Stimulated activated CD4-positive, alpha-beta T cell treated with anti-CD3 and anti-CD28 coated beads, Interleukin-15, amount 100 ng/mL, for 48 hours (primary cell): ENCODE measurements around the gene PRLR.
"Not testable (repeated sequence)": the region's sequence is repeated elsewhere in the genome, so short reads cannot be mapped to it uniquely, and the experiment has no call there.

ENCODE experiments used
- DNase-seq, 2 donors: peaks; one replicate each; pipeline ENCODE4 v3.0.0-alpha.2; 2020; ENCODE audit warnings: low read depth in 2 of 2

The PRLR gene

GRCh38 chr5:35195472-35195852, 34.8 kb downstream of the PRLR start:
- no peak for DNase-seq

DNA sequence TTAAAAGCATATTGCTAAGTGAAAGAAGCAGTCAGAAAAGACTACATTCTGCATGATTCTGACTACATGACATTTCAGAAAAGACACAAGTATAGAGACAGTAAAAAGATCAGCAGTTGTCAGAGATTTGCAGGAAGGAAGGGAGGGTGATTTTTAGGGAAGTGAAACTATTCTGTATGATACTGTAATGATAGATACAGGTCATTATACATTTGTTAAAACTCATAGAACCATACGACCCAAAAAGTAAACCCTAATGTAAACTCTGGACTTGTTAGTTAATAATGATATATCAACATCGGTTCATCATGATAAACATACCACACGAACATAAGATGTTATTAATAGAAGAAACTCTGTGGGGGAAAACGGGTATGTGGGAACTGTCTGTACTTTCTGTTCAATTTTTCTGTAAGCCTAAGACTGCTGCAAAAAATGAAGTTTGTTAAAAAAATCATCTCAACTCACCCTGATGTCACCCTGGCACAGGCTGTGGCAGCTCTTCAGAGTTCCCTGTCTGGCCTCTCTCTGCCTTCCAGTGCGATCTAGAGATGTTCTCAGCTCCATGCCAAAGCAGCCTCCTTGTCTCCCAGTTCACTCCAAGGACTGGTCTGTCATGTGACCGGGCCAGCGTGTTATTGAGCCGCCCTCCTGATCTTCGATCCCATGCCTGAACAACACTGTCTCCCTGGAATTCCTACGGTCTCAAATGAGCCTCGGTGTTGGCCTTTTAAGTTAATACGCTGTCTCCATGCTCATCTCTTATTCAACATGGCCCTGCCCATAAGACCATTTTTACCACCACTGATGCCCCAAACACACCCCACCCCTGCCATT, 35.4 kb downstream of the PRLR start:
- no peak for DNase-seq

GRCh38 chr5:35192506-35192905, 37.8 kb downstream of the PRLR start:
- DNase-seq, result no peak

DNA sequence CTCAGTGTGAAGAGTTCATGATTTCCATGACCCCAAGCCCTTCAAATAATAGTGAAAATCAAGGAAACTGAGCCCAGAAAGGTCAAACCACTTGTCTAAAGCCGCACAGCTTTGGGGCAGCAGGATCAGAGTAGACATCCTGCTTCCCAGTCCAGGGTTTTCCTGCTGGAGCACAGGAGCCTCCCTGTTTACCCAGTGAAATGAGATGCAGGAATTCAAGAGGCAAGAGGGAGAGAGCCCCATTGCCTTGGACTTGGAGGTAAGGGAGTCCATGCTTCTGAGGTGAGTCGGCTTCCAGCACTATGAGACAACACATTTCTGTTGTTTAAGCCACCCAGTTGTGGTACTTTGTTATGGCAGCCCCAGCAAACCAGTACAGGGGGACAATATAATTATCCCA, 40.5 kb downstream of the PRLR start:
- not testable (repeated sequence) for DNase-seq

GRCh38 chr5:35188031-35188457, 42.2 kb downstream of the PRLR start:
- DNase-seq, result no peak

GRCh38 chr5:35187621-35188020, 42.7 kb downstream of the PRLR start:
- DNase-seq, result not testable (repeated sequence)

- no peak for DNase-seq
Observed at GRCh38 chr5:35186749-35187148, 43.5 kb downstream of the PRLR start.

DNA sequence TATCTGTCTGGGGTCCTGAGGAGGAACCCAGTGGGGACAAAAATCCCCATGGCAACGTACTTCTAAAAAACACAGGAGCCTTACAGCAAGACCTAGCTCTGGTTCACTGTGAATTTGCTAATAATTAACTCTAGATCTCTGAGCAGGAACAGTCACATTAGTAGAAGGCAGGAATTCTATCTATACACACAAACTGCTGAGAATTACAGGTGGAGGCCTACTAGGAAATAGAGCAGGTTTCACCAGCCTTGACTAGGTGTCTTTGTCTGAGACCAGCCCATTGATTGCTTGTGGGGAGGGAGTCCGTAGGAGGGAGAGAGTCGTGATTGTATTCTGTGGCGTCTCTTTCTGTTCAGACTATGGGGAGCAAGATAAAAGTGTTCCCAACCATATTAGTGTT, 44.8 kb downstream of the PRLR start:
- DNase-seq, result no peak

DNA sequence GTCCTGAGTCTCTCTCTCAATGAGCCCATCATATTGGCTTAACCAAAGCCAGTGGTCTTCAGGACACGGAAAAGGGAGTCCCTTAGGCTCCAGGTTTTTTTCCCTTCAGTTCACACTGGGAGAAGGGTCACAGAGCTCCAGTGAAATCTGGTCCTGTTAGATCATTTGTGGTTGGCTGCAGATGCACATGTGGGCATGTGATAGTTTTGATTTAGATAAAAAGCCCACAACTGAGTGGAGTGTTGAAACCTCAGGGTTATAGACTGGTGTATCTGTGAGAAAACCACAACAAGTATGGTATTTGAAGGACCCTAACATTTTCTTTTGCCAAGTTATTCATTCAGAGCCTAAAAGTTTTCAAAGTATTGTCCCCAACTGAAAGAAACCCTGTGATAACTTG, 46.7 kb downstream of the PRLR start:
- DNase-seq, result no peak

- DNase-seq, result peak in 1 of 2 donors; percentile 19
Observed at GRCh38 chr5:35182910-35183535, 47.3 kb downstream of the PRLR start.

- DNase-seq, result no peak
Observed at GRCh38 chr5:35182486-35182885, 47.8 kb downstream of the PRLR start.

DNA sequence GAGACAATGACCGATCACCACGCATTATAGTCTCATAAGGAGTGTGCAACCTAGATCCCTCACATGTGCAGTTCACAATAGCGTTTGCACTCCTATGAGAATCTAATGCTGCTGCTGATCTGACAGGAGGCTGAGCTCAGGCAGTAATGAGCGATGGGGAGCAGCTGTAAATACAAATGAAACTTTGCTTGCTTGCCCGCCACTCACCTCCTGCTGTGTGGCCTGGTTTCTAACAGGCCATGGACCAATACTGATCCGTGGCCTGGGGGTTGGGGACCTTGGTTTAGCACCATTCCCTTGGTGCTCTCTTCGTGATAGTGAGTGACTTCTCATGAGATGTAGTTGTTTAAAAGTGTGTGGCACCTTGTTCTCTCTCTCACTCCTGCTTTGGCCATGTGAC, 50.2 kb downstream of the PRLR start:
- DNase-seq, result no peak

GRCh38 chr5:35177783-35178182, 52.5 kb downstream of the PRLR start:
- DNase-seq, result no peak

DNA sequence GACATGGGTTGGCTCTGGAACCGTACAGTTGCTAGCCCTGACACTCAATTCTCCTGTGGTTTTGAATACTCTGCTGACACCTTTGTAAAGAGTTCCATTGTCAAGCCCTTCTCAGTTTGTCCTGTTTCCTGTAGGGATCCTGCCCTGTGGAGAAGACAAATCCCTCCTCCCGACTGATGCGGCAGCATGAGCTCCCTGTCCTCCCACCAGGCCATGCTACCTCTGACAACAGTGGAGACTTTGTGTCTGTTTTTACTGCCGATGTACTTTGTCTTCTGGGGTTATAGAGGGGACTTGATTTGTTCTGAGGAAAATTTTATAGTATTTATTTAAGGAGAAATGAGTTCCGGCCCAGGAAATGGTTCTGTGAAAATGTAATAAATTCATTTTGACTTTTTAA, 57.8 kb downstream of the PRLR start:
- no peak for DNase-seq

GRCh38 chr5:35171991-35172390, 58.3 kb downstream of the PRLR start:
- DNase-seq, result no peak

- DNase-seq, result no peak
Observed at GRCh38 chr5:35171078-35171477, 59.2 kb downstream of the PRLR start.

DNA sequence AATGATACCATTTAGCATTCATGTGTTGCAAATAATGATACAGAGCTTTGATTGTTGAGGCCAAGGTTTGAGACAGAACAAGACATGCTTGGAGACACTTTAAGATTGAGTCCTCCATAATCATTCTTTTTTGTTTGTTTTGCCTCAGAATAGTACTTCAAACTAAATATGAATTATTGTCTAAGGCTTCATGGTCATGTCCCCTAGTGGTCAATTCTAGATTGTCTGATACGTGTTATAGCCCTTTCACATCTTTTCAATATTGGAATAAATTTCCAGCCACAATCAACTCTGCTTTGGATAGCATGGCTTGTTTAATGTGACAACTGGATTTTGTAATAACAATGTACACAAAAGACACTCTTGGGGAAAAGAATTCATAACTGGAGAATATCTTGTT, 64.2 kb downstream of the PRLR start:
- DNase-seq, result no peak

DNA sequence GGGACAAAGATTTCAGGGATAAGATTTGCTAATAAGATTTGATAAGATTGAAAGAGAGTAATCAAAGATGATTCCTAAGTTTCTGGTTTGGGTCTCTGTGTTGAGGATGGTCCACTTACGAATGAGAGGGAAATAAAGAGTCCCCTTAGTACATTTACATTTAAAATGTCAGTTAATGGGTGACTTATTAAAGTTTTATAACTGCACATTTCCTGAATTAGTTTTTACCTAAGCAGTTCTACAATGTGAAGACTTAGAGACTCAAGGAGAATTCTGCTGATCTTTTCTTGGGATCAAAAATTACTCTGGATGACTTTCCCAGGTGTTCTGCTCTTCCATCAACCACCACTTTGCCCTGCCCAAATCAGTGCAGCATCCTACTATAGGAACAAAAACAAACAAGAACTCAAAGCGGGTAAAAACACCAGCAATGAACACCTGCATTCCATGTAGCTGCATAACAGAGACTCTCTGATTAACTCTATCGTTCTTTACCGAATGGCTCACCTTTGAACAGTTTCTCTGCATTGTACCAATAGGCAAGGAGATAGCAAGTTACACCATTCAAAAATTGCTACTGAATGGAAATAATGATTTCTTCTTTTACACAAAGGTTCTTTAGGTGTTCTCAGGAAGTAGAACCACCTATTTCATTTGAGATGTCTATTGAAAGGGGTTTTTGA, 65.3 kb downstream of the PRLR start:
- DNase-seq, result no peak

GRCh38 chr5:35163710-35164033, 66.6 kb downstream of the PRLR start:
- DNase-seq, result no peak

GRCh38 chr5:35162848-35163709, 67.2 kb downstream of the PRLR start:
- no peak for DNase-seq

DNA sequence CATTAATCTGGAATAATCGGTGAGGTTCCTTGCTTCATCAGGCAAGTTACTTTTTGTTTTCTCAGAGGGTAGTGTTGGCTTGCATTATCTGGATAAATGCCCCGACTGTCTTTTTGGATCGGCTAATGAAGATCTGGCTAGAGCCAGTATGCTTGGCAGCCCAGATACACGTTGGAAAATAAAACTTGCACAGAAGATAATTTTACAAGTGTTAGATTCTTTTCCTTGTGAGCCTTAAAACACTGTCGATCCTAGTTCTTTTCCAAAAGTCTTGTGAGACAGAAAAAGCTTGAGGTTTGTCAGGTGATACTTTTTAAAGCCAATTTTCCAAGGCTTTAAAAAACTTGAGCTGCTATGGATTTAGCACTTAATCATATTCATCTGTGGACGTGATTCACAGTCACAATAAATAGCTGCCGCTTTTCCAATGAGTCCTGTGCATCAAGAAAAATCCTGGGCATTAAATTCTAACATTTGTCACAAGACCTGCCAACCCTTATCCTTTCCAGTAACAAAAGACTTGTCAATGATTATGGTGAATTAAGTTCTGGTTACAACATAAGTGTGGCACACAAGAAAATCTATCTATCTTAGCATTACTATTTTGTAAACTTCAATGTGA, 68.5 kb downstream of the PRLR start:
- DNase-seq, result no peak
